Esophagus muscularis mucosa (tissue), 4 donors: ENCODE data around the gene TOR1B. TPM values are rescaled to one million over a fixed set of nuclear protein-coding genes. Genes with fewer than 3 reads are reported as not detected.

Experiments used
- DNase-seq: peaks from one replicate; pipeline ENCODE4 v3.0.0-alpha.2; 2017; ENCODE audit errors: extremely low spot score
- H3K27ac ChIP-seq, 4 donors: fragments of 200-600 bp; sonication (generic); replicated peaks in 1 of 4; 1 replicate in 3 of 4; 2 replicates in 1 of 4; pipeline ENCODE4 v1.5.1; 2016 to 2019; ENCODE audit warnings: mild to moderate bottlenecking in 1 of 4
- H3K27me3 ChIP-seq, 4 donors: fragments of 200-600 bp; sonication (generic); one replicate each; pipeline versions ENCODE4 v1.5.1 to v1.6.0; 2016 to 2019
- H3K36me3 ChIP-seq, 4 donors: fragments of 200-600 bp; sonication (generic); one replicate each; pipeline ENCODE4 v1.5.1; 2016 to 2019
- H3K4me1 ChIP-seq, 4 donors: fragments of 200-600 bp; sonication (generic); one replicate each; pipeline ENCODE4 v1.5.1; 2016 to 2019
- H3K4me3 ChIP-seq, 4 donors: fragments of 200-600 bp; sonication (generic); 1 replicate in 2 of 4; 2 replicates in 2 of 4; pipeline ENCODE4 v1.5.1; 2016 to 2019; ENCODE audit warnings: mild to moderate bottlenecking in 4 of 4, moderate library complexity in 1 of 4
- H3K9me3 ChIP-seq, 4 donors: fragments of 200-600 bp; sonication (generic); 1 replicate in 3 of 4; 2 replicates in 1 of 4; pipeline ENCODE4 v1.5.1; 2016 to 2019
- EP300 ChIP-seq: sonication (generic); formaldehyde crosslinking; IDR thresholded peaks from one replicate; pipeline ENCODE4 v1.6.1; 2017; ENCODE audit warnings: antibody characterized with exemption
- POLR2A ChIP-seq: fragments of 450-650 bp; IDR thresholded peaks from one replicate; pipeline ENCODE4 v1.6.1; 2017; ENCODE audit warnings: antibody characterized with exemption, moderate library complexity, mild to moderate bottlenecking, low read depth
- POLR2AphosphoS5 ChIP-seq, 2 donors: sonication (generic); formaldehyde crosslinking; IDR thresholded peaks; one replicate each; pipeline ENCODE4 v1.6.1; 2017; ENCODE audit warnings: antibody characterized with exemption in 2 of 2
- WGBS: methylation state at CpG from one replicate; pipeline ENCODE4 v1.1.5; 2018; 5-methylcytosine and 5-hydroxymethylcytosine counted together
- intact Hi-C: fragments of 100-400 bp; cut with DNase I; formaldehyde crosslinking; loops from one replicate; pipeline ENCODE4 v1.15.1; 2023
- total RNA-seq, 4 donors: library from RNA; depleted of rRNA; stranded (reverse); fragments of >200 nt; gene quantifications; one replicate each; pipeline versions ENCODE4 v1.1.0 to v1.2.1, GENCODE V29; 2016
- TF ChIP-seq, protein P1 (sequence below), 3 experiments: fragments of 200-600 bp in 2 of 3; fragments of 450-650 bp in 1 of 3; sonication (generic) in 2 of 3; IDR thresholded peaks; one replicate each; pipeline ENCODE4 v1.5.1; 2017 to 2019; ENCODE audit warnings: antibody characterized with exemption in 3 of 3, mild to moderate bottlenecking in 2 of 3, moderate library complexity in 1 of 3

The TOR1B gene
- total RNA-seq, 4 donors from 2014 or later: 24.5 to 29.0 (median 26.0) TPM

- Histone ChIP-seq H3K27ac (no peak overlapping the region), H3K9me3 (no peaks in the 10 kb centered on the region), H3K4me3 (no peak overlapping the region), H3K27me3 (no peaks in the 10 kb centered on the region), H3K36me3 (peaks cover 39 to 64% (median 55%) of the 10 kb centered on the region in 4 donors), H3K4me1 (peaks cover 8 to 13% (median 10%) of the 10 kb centered on the region in 4 donors)
- TF ChIP-seq POLR2A (no peak), EP300 (no peak)
- intact Hi-C loops: no loop called here
- DNase-seq: no peak
- 76% methylated on average over 6 of the region's 6 CpGs for WGBS
These were observed 23.4 kb downstream of the TOR1B start for GRCh38 chr9:129826344-129826743.

GRCh38 chr9:129826759-129827158, 23.8 kb downstream of the TOR1B start:
- TF ChIP-seq POLR2AphosphoS5 (IDR thresholded peaks at IDR 0.05): no peak
- no peak for TF ChIP-seq EP300
- TF ChIP-seq, protein P1, sequence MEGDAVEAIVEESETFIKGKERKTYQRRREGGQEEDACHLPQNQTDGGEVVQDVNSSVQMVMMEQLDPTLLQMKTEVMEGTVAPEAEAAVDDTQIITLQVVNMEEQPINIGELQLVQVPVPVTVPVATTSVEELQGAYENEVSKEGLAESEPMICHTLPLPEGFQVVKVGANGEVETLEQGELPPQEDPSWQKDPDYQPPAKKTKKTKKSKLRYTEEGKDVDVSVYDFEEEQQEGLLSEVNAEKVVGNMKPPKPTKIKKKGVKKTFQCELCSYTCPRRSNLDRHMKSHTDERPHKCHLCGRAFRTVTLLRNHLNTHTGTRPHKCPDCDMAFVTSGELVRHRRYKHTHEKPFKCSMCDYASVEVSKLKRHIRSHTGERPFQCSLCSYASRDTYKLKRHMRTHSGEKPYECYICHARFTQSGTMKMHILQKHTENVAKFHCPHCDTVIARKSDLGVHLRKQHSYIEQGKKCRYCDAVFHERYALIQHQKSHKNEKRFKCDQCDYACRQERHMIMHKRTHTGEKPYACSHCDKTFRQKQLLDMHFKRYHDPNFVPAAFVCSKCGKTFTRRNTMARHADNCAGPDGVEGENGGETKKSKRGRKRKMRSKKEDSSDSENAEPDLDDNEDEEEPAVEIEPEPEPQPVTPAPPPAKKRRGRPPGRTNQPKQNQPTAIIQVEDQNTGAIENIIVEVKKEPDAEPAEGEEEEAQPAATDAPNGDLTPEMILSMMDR (IDR thresholded peaks at IDR 0.05): no peak
- TF ChIP-seq POLR2A: no peak
- Histone ChIP-seq H3K4me1 (peaks cover 8 to 13% (median 10%) of the 10 kb centered on the region in 4 donors), H3K36me3 (peaks cover 39 to 64% (median 55%) of the 10 kb centered on the region in 4 donors), H3K9me3 (no peaks in the 10 kb centered on the region), H3K27me3 (no peaks in the 10 kb centered on the region), H3K27ac (no peak overlapping the region), H3K4me3 (no peak overlapping the region)
- DNase-seq: no peak
- WGBS: 96% methylated on average over 1 of the region's 1 CpG
- intact Hi-C loops: no loop called here

GRCh38 chr9:129828051-129828450, 25.1 kb downstream of the TOR1B start:
- H3K4me3 ChIP-seq: no peak overlapping the region
- no peaks in the 10 kb centered on the region for H3K27me3 ChIP-seq
- H3K36me3 ChIP-seq: peaks cover 39 to 66% (median 56%) of the 10 kb centered on the region in 4 donors
- no peaks in the 10 kb centered on the region for H3K9me3 ChIP-seq
- DNase-seq: no peak
- intact Hi-C loops: no loop called here
- WGBS: 92% methylated on average over 9 of the region's 9 CpGs
- peaks cover 3 to 5% (median 3%) of the 10 kb centered on the region in 4 donors for H3K4me1 ChIP-seq
- no peak overlapping the region for H3K27ac ChIP-seq
- TF ChIP-seq, protein P1 (IDR thresholded peaks at IDR 0.05): no peak
- TF ChIP-seq EP300 (no peak), POLR2AphosphoS5 (IDR thresholded peaks at IDR 0.05) (no peak), POLR2A (no peak)

GRCh38 chr9:129828969-129829368, 26.0 kb downstream of the TOR1B start:
- TF ChIP-seq EP300 (no peak), POLR2AphosphoS5 (IDR thresholded peaks at IDR 0.05) (no peak), POLR2A (no peak)
- no peak for DNase-seq
- no peaks in the 10 kb centered on the region for H3K27me3 ChIP-seq
- peaks cover 39 to 70% (median 58%) of the 10 kb centered on the region in 4 donors for H3K36me3 ChIP-seq
- H3K4me1 ChIP-seq: peaks cover 3 to 9% (median 6%) of the 10 kb centered on the region in 4 donors
- intact Hi-C loops: no loop called here
- H3K9me3 ChIP-seq: no peaks in the 10 kb centered on the region
- H3K27ac ChIP-seq: no peak overlapping the region
- H3K4me3 ChIP-seq: no peak overlapping the region
- 93% methylated on average over 10 of the region's 10 CpGs for WGBS

GRCh38 chr9:129832982-129833381, 30.0 kb downstream of the TOR1B start:
- TF ChIP-seq, protein P1 (IDR thresholded peaks at IDR 0.05): no peak
- TF ChIP-seq POLR2AphosphoS5 (IDR thresholded peaks at IDR 0.05): no peak
- TF ChIP-seq POLR2A: no peak
- TF ChIP-seq EP300: no peak

More at GRCh38 chr9:129832982-129833381, 30.0 kb downstream of the TOR1B start:
- Histone ChIP-seq H3K4me1 (peaks cover 22 to 40% (median 33%) of the 10 kb centered on the region in 4 donors), H3K27me3 (no peaks in the 10 kb centered on the region), H3K27ac (no peak overlapping the region), H3K9me3 (no peaks in the 10 kb centered on the region), H3K36me3 (peaks cover 39 to 54% (median 50%) of the 10 kb centered on the region in 4 donors), H3K4me3 (no peak overlapping the region)
- WGBS: 83% methylated on average over 1 of the region's 1 CpG
- no peak for DNase-seq
- intact Hi-C loops: no loop called here
